ENCODE data around the gene MACROD2. TPM values are rescaled to one million over a fixed set of nuclear protein-coding genes. Genes with fewer than 3 reads are reported as not detected.

MACROD2 gene
- polyA plus RNA-seq, 1 donor (not counting 4 experiments of a cell fraction or from before 2014, with no cell fraction given), result 0.71 TPM

DNA sequence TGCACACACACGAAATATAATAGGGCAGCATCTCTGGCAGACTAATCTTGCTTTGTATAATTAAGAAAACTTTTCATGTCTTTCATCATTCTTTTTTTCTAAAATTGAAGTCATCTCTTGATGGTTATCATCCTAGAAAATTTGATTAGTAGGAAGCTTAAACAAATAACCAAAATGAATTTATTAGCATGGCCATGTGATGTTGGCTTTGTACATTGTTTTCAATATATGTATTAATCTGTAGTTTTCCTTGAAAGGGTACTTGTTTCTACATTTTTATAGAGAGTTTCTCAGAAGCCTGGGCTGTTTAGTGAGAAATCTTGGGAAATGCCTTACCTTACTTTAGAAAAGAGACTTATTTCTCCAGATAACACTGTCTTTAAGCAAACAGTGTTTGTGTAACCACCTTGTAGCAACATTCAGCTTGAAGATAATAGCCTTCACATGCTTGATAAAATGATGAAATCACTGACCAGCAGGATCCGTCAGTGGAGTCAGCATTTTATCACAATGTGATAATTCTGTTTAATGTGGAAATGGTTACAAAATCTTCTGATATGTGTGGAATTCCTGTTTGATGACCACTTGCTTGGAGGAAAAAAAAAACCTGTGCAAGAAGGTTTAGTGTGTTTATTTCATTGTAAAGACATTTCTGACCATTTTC is 147.8 kb downstream of the MACROD2 start:
- dilution Hi-C loops (cut with MboI; ENCODE audit: extremely low pct_ligation_motif_present, low sequenced_read_pairs), result no loop called here
- Histone ChIP-seq H3K36me3 (ENCODE audit: control insufficient read depth in 2 of 2, extremely low read depth in 1 of 2, insufficient read depth in 2 of 2, low read length in 2 of 2) (no peaks in the 10 kb centered on the region), H3K4me3 (ENCODE audit: control insufficient read depth in 2 of 3, extremely low read depth in 1 of 3, insufficient read depth in 2 of 3, low read depth in 1 of 3, low read length in 3 of 3) (no peak overlapping the region), H3K9me1 (ENCODE audit: control insufficient read depth, extremely low read depth, insufficient read depth, low read length) (no peaks in the 10 kb centered on the region), H3K9me3 (ENCODE audit: control insufficient read depth, low read depth, low read length) (no peaks in the 10 kb centered on the region), H2AFZ (ENCODE audit: control insufficient read depth, low read length) (no peak overlapping the region), H3K9ac (ENCODE audit: control insufficient read depth, extremely low read depth, insufficient read depth, low read length) (no peak overlapping the region), H3K27me3 (ENCODE audit: control insufficient read depth, extremely low read depth, insufficient read depth, low read length) (no peaks in the 10 kb centered on the region), H3K4me2 (ENCODE audit: control insufficient read depth, extremely low read depth, insufficient read depth, low read depth, low read length) (no peak overlapping the region), H4K20me1 (ENCODE audit: control insufficient read depth, extremely low read depth, insufficient read depth, low read length) (no peaks in the 10 kb centered on the region), H3K4me1 (ENCODE audit: control insufficient read depth, extremely low read depth, insufficient read depth, low read length) (no peaks in the 10 kb centered on the region), H3K27ac (ENCODE audit: control insufficient read depth, insufficient read depth, low read length) (no peak overlapping the region), H3K79me2 (ENCODE audit: control insufficient read depth, insufficient read depth, low read length) (no peaks in the 10 kb centered on the region)
- FAIRE-seq (no peak), DNase-seq (ENCODE audit: low read depth, low spot score) (no peak)
- TF ChIP-seq EZH2 (IDR thresholded peaks at IDR 0.05; ENCODE audit: low read length), result no peak
- TF ChIP-seq, protein P1, sequence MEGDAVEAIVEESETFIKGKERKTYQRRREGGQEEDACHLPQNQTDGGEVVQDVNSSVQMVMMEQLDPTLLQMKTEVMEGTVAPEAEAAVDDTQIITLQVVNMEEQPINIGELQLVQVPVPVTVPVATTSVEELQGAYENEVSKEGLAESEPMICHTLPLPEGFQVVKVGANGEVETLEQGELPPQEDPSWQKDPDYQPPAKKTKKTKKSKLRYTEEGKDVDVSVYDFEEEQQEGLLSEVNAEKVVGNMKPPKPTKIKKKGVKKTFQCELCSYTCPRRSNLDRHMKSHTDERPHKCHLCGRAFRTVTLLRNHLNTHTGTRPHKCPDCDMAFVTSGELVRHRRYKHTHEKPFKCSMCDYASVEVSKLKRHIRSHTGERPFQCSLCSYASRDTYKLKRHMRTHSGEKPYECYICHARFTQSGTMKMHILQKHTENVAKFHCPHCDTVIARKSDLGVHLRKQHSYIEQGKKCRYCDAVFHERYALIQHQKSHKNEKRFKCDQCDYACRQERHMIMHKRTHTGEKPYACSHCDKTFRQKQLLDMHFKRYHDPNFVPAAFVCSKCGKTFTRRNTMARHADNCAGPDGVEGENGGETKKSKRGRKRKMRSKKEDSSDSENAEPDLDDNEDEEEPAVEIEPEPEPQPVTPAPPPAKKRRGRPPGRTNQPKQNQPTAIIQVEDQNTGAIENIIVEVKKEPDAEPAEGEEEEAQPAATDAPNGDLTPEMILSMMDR (optimal IDR thresholded peaks at IDR 0.05 in 1 of 3, IDR thresholded peaks at IDR 0.05 in 1 of 3, conservative IDR thresholded peaks at IDR 0.05 in 1 of 3; ENCODE audit: extremely low read depth in 1 of 3, insufficient read depth in 2 of 3, low read length in 3 of 3), result no peak

DNA sequence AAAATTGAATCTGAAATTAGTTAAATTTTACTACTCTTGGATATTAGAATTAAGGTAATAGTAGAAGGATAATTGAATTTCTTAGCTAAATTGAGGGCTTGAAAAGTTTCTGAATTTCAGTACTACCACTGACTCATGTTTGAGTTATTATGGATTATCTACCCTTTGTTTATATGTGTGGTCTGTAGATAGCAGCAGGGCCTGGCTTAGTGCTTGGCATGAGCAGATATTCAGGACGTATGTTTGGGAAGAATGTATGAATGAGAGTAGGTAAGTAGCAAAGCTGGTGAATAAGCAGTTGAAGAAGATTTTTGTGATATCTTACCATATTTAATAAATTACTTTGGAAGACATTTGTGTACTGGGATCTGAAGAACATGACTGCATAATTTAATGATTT is 152.7 kb downstream of the MACROD2 start:
- Histone ChIP-seq H3K4me3 (ENCODE audit: control insufficient read depth in 2 of 3, extremely low read depth in 1 of 3, insufficient read depth in 2 of 3, low read depth in 1 of 3, low read length in 3 of 3) (no peak overlapping the region), H3K27me3 (ENCODE audit: control insufficient read depth, extremely low read depth, insufficient read depth, low read length) (no peaks in the 10 kb centered on the region), H2AFZ (ENCODE audit: control insufficient read depth, low read length) (no peak overlapping the region), H3K36me3 (ENCODE audit: control insufficient read depth in 2 of 2, extremely low read depth in 1 of 2, insufficient read depth in 2 of 2, low read length in 2 of 2) (no peaks in the 10 kb centered on the region), H3K27ac (ENCODE audit: control insufficient read depth, insufficient read depth, low read length) (no peak overlapping the region), H4K20me1 (ENCODE audit: control insufficient read depth, extremely low read depth, insufficient read depth, low read length) (no peaks in the 10 kb centered on the region), H3K4me1 (ENCODE audit: control insufficient read depth, extremely low read depth, insufficient read depth, low read length) (no peaks in the 10 kb centered on the region), H3K79me2 (ENCODE audit: control insufficient read depth, insufficient read depth, low read length) (no peaks in the 10 kb centered on the region), H3K9me1 (ENCODE audit: control insufficient read depth, extremely low read depth, insufficient read depth, low read length) (no peaks in the 10 kb centered on the region), H3K4me2 (ENCODE audit: control insufficient read depth, extremely low read depth, insufficient read depth, low read depth, low read length) (no peak overlapping the region), H3K9ac (ENCODE audit: control insufficient read depth, extremely low read depth, insufficient read depth, low read length) (no peak overlapping the region), H3K9me3 (ENCODE audit: control insufficient read depth, low read depth, low read length) (no peaks in the 10 kb centered on the region)
- FAIRE-seq (no peak), DNase-seq (ENCODE audit: low read depth, low spot score) (no peak)
- no peak for TF ChIP-seq EZH2 (IDR thresholded peaks at IDR 0.05; ENCODE audit: low read length)
- TF ChIP-seq, protein P1 (optimal IDR thresholded peaks at IDR 0.05 in 1 of 3, IDR thresholded peaks at IDR 0.05 in 1 of 3, conservative IDR thresholded peaks at IDR 0.05 in 1 of 3; ENCODE audit: extremely low read depth in 1 of 3, insufficient read depth in 2 of 3, low read length in 3 of 3), result no peak
- dilution Hi-C loops (cut with MboI; ENCODE audit: extremely low pct_ligation_motif_present, low sequenced_read_pairs), result no loop called here
